WI38 (cell line): Measurements from ENCODE around the gene ADAD2.

Experiments used
- H3K4me3 ChIP-seq: 2 replicates; pipeline ENCODE4 v1.5.1; 2011; ENCODE audit warnings: low read depth, mild to moderate bottlenecking, control low read depth, low read length
- CTCF ChIP-seq: IDR thresholded peaks from 2 replicates; pipeline ENCODE4 v1.5.1; 2012; ENCODE audit warnings: low read depth, mild to moderate bottlenecking, control low read depth, low read length

Gene ADAD2

GRCh38 chr16:84205976-84206691 is 15.2 kb downstream of the ADAD2 start:
- TF ChIP-seq CTCF, result no peak
- no peak overlapping the region for H3K4me3 ChIP-seq

GRCh38 chr16:84207251-84207650 is 16.3 kb downstream of the ADAD2 start:
- H3K4me3 ChIP-seq, result no peak overlapping the region
- no peak for TF ChIP-seq CTCF

GRCh38 chr16:84207879-84208278 is 16.9 kb downstream of the ADAD2 start:
- TF ChIP-seq CTCF, result no peak
- H3K4me3 ChIP-seq, result no peak overlapping the region

GRCh38 chr16:84209989-84210388 is 19.0 kb downstream of the ADAD2 start:
- no peak overlapping the region for H3K4me3 ChIP-seq
- no peak for TF ChIP-seq CTCF

GRCh38 chr16:84212154-84212553 is 21.2 kb downstream of the ADAD2 start:
- H3K4me3 ChIP-seq, result no peak overlapping the region
- no peak for TF ChIP-seq CTCF

- H3K4me3 ChIP-seq, result no peak overlapping the region
- no peak for TF ChIP-seq CTCF
These were observed 21.7 kb downstream of the ADAD2 start for GRCh38 chr16:84212631-84213030.

- no peak overlapping the region for H3K4me3 ChIP-seq
- no peak for TF ChIP-seq CTCF
These were observed 23.6 kb downstream of the ADAD2 start for GRCh38 chr16:84214451-84215066.
